H9 (cell line): ENCODE data around the gene JCHAIN. TPM values are rescaled to one million over a fixed set of nuclear protein-coding genes. Genes with fewer than 3 reads are reported as not detected.

Experiments used
- DNase-seq: peaks from one replicate; pipeline ENCODE4 v3.0.0-alpha.2; 2017
- H2AFZ ChIP-seq: one replicate; pipeline ENCODE4 v1.6.1; 2013; ENCODE audit warnings: mild to moderate bottlenecking, low read length, control low read depth, moderate library complexity
- H2AK5ac ChIP-seq: 2 replicates; pipeline ENCODE4 v1.6.1; 2013; ENCODE audit warnings: low read length, control low read depth, mixed read lengths; ENCODE audit not compliant: insufficient read length
- H2BK120ac ChIP-seq: one replicate; pipeline ENCODE4 v1.6.1; 2013; ENCODE audit warnings: low read depth, mild to moderate bottlenecking, low read length, control low read depth, inconsistent platforms; ENCODE audit not compliant: poor library complexity, severe bottlenecking
- H2BK12ac ChIP-seq: 2 replicates; pipeline ENCODE4 v1.6.1; 2013; ENCODE audit warnings: low read length, control low read depth, mixed read lengths, low read depth; ENCODE audit not compliant: insufficient read length
- H2BK15ac ChIP-seq: 2 replicates; pipeline ENCODE4 v1.6.1; 2013; ENCODE audit warnings: low read depth, low read length, control low read depth
- H2BK20ac ChIP-seq: one replicate; pipeline ENCODE4 v1.6.1; 2013; ENCODE audit warnings: low read depth, mild to moderate bottlenecking, low read length, control low read depth, inconsistent platforms; ENCODE audit not compliant: poor library complexity, severe bottlenecking
- H2BK5ac ChIP-seq: 2 replicates; pipeline ENCODE4 v1.6.1; 2013; ENCODE audit warnings: low read length, control low read depth, mixed read lengths; ENCODE audit not compliant: insufficient read length
- H3K14ac ChIP-seq: 2 replicates; pipeline ENCODE4 v1.6.1; 2013; ENCODE audit warnings: low read length, control low read depth; ENCODE audit not compliant: insufficient read depth
- H3K18ac ChIP-seq: 2 replicates; pipeline ENCODE4 v1.6.1; 2013; ENCODE audit warnings: low read depth, mild to moderate bottlenecking, mixed read lengths, low read length, control low read depth; ENCODE audit not compliant: insufficient read length
- H3K23ac ChIP-seq: 2 replicates; pipeline ENCODE4 v1.6.1; 2013; ENCODE audit warnings: low read length, control low read depth, mixed read lengths, low read depth; ENCODE audit not compliant: insufficient read length
- H3K23me2 ChIP-seq: 2 replicates; pipeline ENCODE4 v1.6.1; 2013; ENCODE audit warnings: low read depth, mild to moderate bottlenecking, mixed read lengths, low read length, control low read depth; ENCODE audit not compliant: insufficient read length, poor library complexity, severe bottlenecking
- H3K27ac ChIP-seq: 2 replicates; pipeline ENCODE4 v1.5.1; 2013; ENCODE audit warnings: low read length, control low read depth, mixed read lengths, low read depth; ENCODE audit not compliant: insufficient read length
- H3K27me3 ChIP-seq: 2 replicates; pipeline ENCODE4 v1.6.1; 2013; ENCODE audit warnings: low read length, control low read depth, inconsistent platforms; ENCODE audit not compliant: insufficient read depth
- H3K4ac ChIP-seq: 2 replicates; pipeline ENCODE4 v1.6.1; 2013; ENCODE audit warnings: low read depth, mild to moderate bottlenecking, control low read depth, inconsistent platforms, low read length, moderate library complexity
- H3K4me1 ChIP-seq: 2 replicates; pipeline ENCODE4 v1.6.1; 2013; ENCODE audit warnings: low read length, control low read depth, inconsistent platforms; ENCODE audit not compliant: insufficient read depth
- H3K4me2 ChIP-seq: 2 replicates; pipeline ENCODE4 v1.6.1; 2013; ENCODE audit warnings: low read length, control low read depth, mixed read lengths; ENCODE audit not compliant: insufficient read length, insufficient read depth
- H3K56ac ChIP-seq: 2 replicates; pipeline ENCODE4 v1.6.1; 2013; ENCODE audit warnings: low read depth, mild to moderate bottlenecking, mixed read lengths, low read length, control low read depth; ENCODE audit not compliant: insufficient read length
- H3K79me1 ChIP-seq: 2 replicates; pipeline ENCODE4 v1.6.1; 2013; ENCODE audit warnings: low read depth, mild to moderate bottlenecking, moderate library complexity, low read length, control low read depth, inconsistent platforms; ENCODE audit not compliant: insufficient read depth, poor library complexity, severe bottlenecking
- H3K79me2 ChIP-seq: 2 replicates; pipeline ENCODE4 v1.6.1; 2013; ENCODE audit warnings: low read length, control low read depth, inconsistent platforms; ENCODE audit not compliant: insufficient read depth
- H3K9ac ChIP-seq: 2 replicates; pipeline ENCODE4 v1.6.1; 2013; ENCODE audit warnings: low read length, control low read depth, mixed read lengths; ENCODE audit not compliant: insufficient read length; ENCODE audit errors: extremely low read depth
- H3K9me3 ChIP-seq: one replicate; pipeline ENCODE4 v1.6.1; 2013; ENCODE audit warnings: low read depth, low read length, inconsistent platforms; ENCODE audit not compliant: control insufficient read depth
- H3T11ph ChIP-seq: one replicate; pipeline ENCODE4 v1.6.1; 2013; ENCODE audit warnings: mild to moderate bottlenecking, low read length, control low read depth, inconsistent platforms
- H4K20me1 ChIP-seq: one replicate; pipeline ENCODE4 v1.6.1; 2013; ENCODE audit not compliant: control insufficient read depth, insufficient read length, insufficient read depth
- H4K5ac ChIP-seq: 2 replicates; pipeline ENCODE4 v1.6.1; 2013; ENCODE audit warnings: low read depth, mild to moderate bottlenecking, mixed read lengths, low read length, control low read depth; ENCODE audit not compliant: insufficient read length
- H4K8ac ChIP-seq: replicated peaks from 2 replicates; pipeline ENCODE4 v1.6.1; 2013; ENCODE audit warnings: low read length, control low read depth, mixed read lengths, low read depth; ENCODE audit not compliant: insufficient read length
- H4K91ac ChIP-seq: 2 replicates; pipeline ENCODE4 v1.6.1; 2013; ENCODE audit warnings: low read depth, mild to moderate bottlenecking, moderate library complexity, mixed read lengths, low read length, control low read depth; ENCODE audit not compliant: insufficient read length
- H3K27ac Mint-ChIP-seq, 3 experiments: 2 replicates in 2 of 3; 3 replicates in 1 of 3; pipeline ENCODE4 v1.8.0; 2020 to 2021; ENCODE audit warnings: mixed read lengths in 3 of 3, mild to moderate bottlenecking in 1 of 3, moderate library complexity in 1 of 3
- H3K27me3 Mint-ChIP-seq: 2 replicates; pipeline ENCODE4 v1.8.0; 2021; ENCODE audit warnings: low read depth, mild to moderate bottlenecking, moderate library complexity, mixed read lengths
- H3K36me3 Mint-ChIP-seq, 3 experiments: 2 replicates in 2 of 3; 3 replicates in 1 of 3; pipeline ENCODE4 v1.8.0; 2020 to 2021; ENCODE audit warnings: low read depth in 3 of 3, mixed read lengths in 3 of 3; ENCODE audit not compliant: insufficient read depth in 1 of 3
- H3K4me1 Mint-ChIP-seq, 2 experiments: 2 replicates each; pipeline ENCODE4 v1.8.0; 2020; ENCODE audit warnings: mixed read lengths in 2 of 2
- H3K4me3 Mint-ChIP-seq, 2 experiments: 2 replicates in 1 of 2; 3 replicates in 1 of 2; pipeline ENCODE4 v1.8.0; 2020 to 2021; ENCODE audit warnings: mild to moderate bottlenecking in 2 of 2, mixed read lengths in 2 of 2, moderate library complexity in 1 of 2
- H3K9me3 Mint-ChIP-seq, 2 experiments: 2 replicates in 1 of 2; 3 replicates in 1 of 2; pipeline ENCODE4 v1.8.0; 2020; ENCODE audit warnings: mild to moderate bottlenecking in 2 of 2, mixed read lengths in 2 of 2, moderate library complexity in 1 of 2
- CTCF ChIP-seq: fragments of 200-600 bp; sonication (generic); conservative IDR thresholded peaks from 3 replicates; pipeline ENCODE4 v1.8.0; 2021; ENCODE audit warnings: antibody characterized with exemption, mild to moderate bottlenecking
- WGBS: extraction: QIAGEN DNeasy Blood & Tissue Kit; methylation state at CpG from one replicate; pipeline ENCODE4 v1.1.7; 2013; ENCODE audit warnings: missing lambda C conversion rate, low lambda C conversion rate, mixed read lengths; ENCODE audit not compliant: insufficient read length; ENCODE audit errors: extremely low coverage; 5-methylcytosine and 5-hydroxymethylcytosine counted together
- total RNA-seq: library from RNA; stranded (reverse); gene quantifications from 2 replicates; pipeline ENCODE4 v1.2.1, GENCODE V29; 2021

Gene JCHAIN
- total RNA-seq, 1 experiment from 2014 or later, result not detected

GRCh38 chr4:70608324-70608723 lies 58.0 kb downstream of the JCHAIN start:
- Histone ChIP-seq H3K9ac (no peak overlapping the region), H3T11ph (no peak overlapping the region), H2AK5ac (no peak overlapping the region), H3K4ac (no peak overlapping the region), H2AFZ (no peak overlapping the region), H3K18ac (no peak overlapping the region), H2BK120ac (no peak overlapping the region), H3K79me2 (no peaks in the 10 kb centered on the region), H3K4me1 (no peaks in the 10 kb centered on the region), H2BK15ac (no peak overlapping the region), H3K14ac (no peak overlapping the region), H4K8ac (no peak overlapping the region), H3K4me2 (no peak overlapping the region), H2BK20ac (no peak overlapping the region), H3K79me1 (no peaks in the 10 kb centered on the region), H3K9me3 (no peaks in the 10 kb centered on the region), H4K20me1 (no peaks in the 10 kb centered on the region), H4K91ac (no peak overlapping the region), H3K56ac (no peak overlapping the region), H3K27me3 (no peaks in the 10 kb centered on the region), H4K5ac (no peak overlapping the region), H3K23me2 (no peaks in the 10 kb centered on the region), H3K23ac (no peak overlapping the region), H3K27ac (no peak overlapping the region), H2BK5ac (no peak overlapping the region), H2BK12ac (no peak overlapping the region)
- no peak overlapping the region for H3K4me3 Mint-ChIP-seq
- peaks cover 0 to 4% of the 10 kb centered on the region in 2 experiments; a peak in 1 of 4 replicates for H3K4me1 Mint-ChIP-seq
- WGBS, result no CpG with 5 or more reads among the region's 2 CpGs
- no peak for TF ChIP-seq CTCF
- no peaks in the 10 kb centered on the region; a peak in 1 of 5 replicates for H3K9me3 Mint-ChIP-seq
- H3K36me3 Mint-ChIP-seq, result no peaks in the 10 kb centered on the region
- DNase-seq, result no peak
- H3K27me3 Mint-ChIP-seq, result no peaks in the 10 kb centered on the region
- H3K27ac Mint-ChIP-seq, result 0 out of 7 replicates have a peak overlapping the region, but pooled peaks of 1 of the 3 experiments have one; percentile 48
